ENCODE data around the gene APRT. TPM values are rescaled to one million over a fixed set of nuclear protein-coding genes. Genes with fewer than 3 reads are reported as not detected.
A peak's percentile ranks its signal among the peaks of the same experiment; 100 is the strongest.

The APRT gene
- total RNA-seq, 1 donor from 2014 or later = 54.4 TPM

DNA sequence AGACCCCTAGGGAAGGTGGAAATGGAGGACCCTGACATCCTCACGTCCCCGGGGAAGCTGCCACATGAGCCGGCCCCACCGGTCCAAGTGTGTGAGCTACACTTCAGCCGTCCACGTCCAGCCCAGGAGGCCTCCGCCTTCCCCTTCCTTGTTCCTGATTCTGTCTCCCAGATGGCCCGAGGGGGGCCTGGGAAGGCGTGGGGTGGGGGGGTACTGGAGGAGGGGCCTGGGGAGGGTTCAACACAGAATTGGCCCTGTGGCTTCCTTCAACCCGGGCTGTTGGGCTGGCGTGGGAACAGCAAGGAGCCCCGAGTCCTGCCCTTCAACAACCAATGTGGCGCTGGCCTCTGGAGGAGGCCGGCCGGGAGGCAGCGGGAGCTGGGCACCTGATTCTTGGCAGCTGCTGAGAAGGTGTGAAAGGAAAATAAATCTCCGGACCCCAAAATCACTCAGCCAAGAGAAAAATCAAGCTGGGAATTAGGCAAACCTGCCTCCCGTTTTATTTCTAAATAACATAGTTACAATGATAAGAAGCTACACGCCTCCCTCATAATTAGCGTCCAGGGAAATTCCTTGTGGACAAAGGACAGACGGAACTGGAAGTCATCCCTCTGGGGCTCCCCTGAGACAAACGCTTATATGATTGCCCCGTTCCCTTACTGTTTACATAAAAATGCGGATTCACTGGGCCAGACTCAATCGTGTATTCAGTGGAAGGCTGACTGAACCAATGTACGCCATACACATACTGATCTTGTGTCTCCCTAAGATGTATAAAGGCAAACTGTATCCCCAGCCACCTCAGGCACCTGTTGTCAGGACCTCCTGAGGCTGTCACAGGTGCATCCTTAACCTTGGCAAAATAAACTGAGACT is 1.8 kb upstream of the APRT start:
- Mint-ChIP-seq H3K4me1 (ENCODE audit: low read depth, unreplicated experiment) (peaks cover 4% of the 10 kb centered on the region), H3K4me3 (ENCODE audit: unreplicated experiment) (peak overlapping the region; percentile 1), H3K27ac (ENCODE audit: unreplicated experiment) (peak overlapping the region; percentile 15), H3K36me3 (ENCODE audit: unreplicated experiment) (no peaks in the 10 kb centered on the region), H3K9me3 (ENCODE audit: unreplicated experiment) (peaks cover 2% of the 10 kb centered on the region), H3K27me3 (ENCODE audit: unreplicated experiment) (peaks cover 1% of the 10 kb centered on the region)
- no peak for DNase-seq
- TF ChIP-seq, protein P1, sequence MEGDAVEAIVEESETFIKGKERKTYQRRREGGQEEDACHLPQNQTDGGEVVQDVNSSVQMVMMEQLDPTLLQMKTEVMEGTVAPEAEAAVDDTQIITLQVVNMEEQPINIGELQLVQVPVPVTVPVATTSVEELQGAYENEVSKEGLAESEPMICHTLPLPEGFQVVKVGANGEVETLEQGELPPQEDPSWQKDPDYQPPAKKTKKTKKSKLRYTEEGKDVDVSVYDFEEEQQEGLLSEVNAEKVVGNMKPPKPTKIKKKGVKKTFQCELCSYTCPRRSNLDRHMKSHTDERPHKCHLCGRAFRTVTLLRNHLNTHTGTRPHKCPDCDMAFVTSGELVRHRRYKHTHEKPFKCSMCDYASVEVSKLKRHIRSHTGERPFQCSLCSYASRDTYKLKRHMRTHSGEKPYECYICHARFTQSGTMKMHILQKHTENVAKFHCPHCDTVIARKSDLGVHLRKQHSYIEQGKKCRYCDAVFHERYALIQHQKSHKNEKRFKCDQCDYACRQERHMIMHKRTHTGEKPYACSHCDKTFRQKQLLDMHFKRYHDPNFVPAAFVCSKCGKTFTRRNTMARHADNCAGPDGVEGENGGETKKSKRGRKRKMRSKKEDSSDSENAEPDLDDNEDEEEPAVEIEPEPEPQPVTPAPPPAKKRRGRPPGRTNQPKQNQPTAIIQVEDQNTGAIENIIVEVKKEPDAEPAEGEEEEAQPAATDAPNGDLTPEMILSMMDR (IDR thresholded peaks at IDR 0.05; ENCODE audit: partially characterized antibody, unreplicated experiment) = no peak

DNA sequence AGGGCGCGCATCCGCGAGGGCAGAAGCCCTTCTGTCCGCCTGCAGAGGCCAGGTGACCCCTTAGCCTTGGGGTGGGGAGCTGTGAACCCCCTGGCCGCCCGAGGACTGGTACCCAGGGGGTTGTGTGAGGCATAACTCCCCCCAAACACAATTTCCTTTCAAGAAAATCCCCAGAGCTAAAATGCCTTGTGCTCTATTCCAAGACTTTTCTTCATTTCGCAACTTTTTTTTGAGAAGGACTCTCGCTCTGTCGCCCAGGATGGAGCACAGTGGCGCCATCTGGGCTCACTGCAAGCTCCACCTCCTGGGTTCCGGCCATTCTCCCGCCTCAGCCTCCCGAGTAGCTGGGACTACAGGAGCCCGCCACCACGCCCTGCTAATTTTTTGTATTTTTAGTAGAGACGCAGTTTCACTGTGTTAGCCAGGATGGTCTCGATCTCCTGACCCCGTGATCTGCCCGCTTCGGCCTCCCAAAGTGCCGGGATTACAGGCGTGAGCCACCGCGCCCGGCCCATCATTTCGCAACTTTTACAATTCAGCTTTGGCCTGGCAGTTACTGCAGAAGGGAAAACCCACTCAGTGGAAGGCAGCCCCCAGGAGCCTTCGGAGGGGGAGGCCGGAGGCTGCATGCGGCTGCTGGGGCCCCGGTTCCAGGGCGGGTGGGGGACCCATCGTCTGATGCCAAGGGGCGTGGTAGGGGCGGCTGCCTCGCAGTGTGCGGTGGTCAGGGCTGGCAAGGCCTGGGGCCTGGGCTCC is 963 bp upstream of the APRT start:
- Mint-ChIP-seq H3K4me3 (ENCODE audit: unreplicated experiment) (peak overlapping the region; percentile 82), H3K27ac (ENCODE audit: unreplicated experiment) (peak overlapping the region; percentile 76), H3K4me1 (ENCODE audit: low read depth, unreplicated experiment) (peaks cover 4% of the 10 kb centered on the region), H3K27me3 (ENCODE audit: unreplicated experiment) (peaks cover 1% of the 10 kb centered on the region), H3K36me3 (ENCODE audit: unreplicated experiment) (no peaks in the 10 kb centered on the region), H3K9me3 (ENCODE audit: unreplicated experiment) (peaks cover 2% of the 10 kb centered on the region)
- TF ChIP-seq, protein P1 (IDR thresholded peaks at IDR 0.05; ENCODE audit: partially characterized antibody, unreplicated experiment) = no peak
- DNase-seq = no peak

DNA sequence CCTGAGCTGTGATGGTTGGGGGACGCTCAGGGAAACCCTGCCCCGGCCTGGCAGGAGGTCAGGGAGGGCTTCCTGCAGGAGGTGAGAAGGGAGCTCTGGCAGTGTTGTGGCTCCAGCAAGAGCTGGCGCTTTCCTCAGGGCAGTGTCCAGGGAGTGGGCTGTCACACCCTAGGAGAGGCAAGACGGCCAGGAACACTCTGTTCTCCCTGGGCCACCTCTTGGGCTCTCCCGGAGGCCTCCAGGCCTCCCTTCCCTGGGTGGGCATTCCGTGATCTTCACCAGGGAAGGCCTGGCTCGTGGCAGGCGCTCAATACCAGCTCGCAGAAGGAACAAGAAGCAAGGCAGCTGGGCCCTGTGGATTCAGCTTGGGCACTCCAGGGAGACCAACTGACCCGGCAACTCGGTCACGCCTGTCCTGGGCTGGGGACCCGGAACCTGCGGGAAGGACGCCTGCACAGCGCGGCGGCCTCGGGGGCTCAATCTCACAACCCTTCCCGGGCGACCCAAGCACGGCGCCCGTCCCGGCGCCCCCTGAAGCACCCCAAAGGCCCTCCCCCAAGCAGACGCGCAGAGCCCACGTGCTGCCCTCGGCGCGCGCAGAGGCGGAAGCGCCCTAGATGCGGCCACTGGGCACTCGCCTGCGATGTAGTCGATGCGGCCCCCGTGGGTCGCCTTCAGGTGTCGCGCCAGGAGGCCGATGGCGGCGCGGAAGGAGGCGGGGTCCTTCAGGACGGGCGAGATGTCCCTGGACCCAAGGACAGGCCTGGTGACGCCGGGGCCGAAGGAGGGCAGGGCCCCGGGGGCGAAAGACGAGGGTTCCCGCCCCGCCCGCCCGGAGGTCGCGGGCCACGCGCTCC is 588 bp downstream of the APRT start:
- Mint-ChIP-seq H3K9me3 (ENCODE audit: unreplicated experiment) (no peaks in the 10 kb centered on the region), H3K27ac (ENCODE audit: unreplicated experiment) (no peak overlapping the region), H3K27me3 (ENCODE audit: unreplicated experiment) (peaks cover 1% of the 10 kb centered on the region), H3K36me3 (ENCODE audit: unreplicated experiment) (no peaks in the 10 kb centered on the region), H3K4me3 (ENCODE audit: unreplicated experiment) (peak overlapping the region; percentile 81), H3K4me1 (ENCODE audit: low read depth, unreplicated experiment) (peaks cover 4% of the 10 kb centered on the region)
- TF ChIP-seq, protein P1 (IDR thresholded peaks at IDR 0.05; ENCODE audit: partially characterized antibody, unreplicated experiment) = no peak
- no peak for DNase-seq

DNA sequence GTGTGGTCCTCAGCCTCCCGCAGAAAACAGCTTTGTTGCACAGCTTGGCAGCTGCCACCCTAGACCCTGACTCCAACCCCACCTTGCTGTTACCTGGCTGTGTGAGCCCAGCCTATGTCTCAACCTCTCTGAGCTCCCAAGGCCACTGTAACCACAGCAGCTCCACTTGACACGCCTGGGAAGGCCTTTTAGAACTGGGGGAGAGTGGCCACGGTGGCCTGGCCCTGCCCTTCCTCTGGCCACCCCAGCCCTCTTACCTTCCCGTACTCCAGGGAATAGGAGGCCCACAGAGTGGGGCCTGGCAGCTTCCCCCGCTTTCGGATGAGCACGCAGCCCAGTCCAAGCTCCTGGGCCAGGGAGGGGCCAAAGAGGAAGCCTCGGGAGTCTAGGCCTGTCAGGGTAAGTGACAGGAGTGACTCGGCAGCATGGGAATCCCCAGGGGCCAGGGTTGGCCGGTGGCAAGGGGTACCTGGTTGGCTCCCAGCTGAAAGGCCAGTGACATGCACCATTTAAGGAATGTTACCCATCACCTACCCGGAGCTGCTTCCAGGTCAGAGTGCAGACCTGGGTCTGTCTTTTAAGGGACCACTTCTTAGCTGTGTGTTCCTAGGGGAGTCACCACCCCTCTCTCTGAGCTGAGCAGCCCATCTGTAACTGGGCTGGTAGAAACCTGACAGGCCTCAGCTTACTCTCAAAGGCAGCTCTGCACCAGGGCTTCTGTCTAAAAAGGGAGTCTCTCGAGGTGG is 1.4 kb downstream of the APRT start:
- Mint-ChIP-seq H3K4me3 (ENCODE audit: unreplicated experiment) (peak overlapping the region; percentile 81), H3K9me3 (ENCODE audit: unreplicated experiment) (no peaks in the 10 kb centered on the region), H3K4me1 (ENCODE audit: low read depth, unreplicated experiment) (peaks cover 4% of the 10 kb centered on the region), H3K36me3 (ENCODE audit: unreplicated experiment) (no peaks in the 10 kb centered on the region), H3K27me3 (ENCODE audit: unreplicated experiment) (peaks cover 1% of the 10 kb centered on the region), H3K27ac (ENCODE audit: unreplicated experiment) (no peak overlapping the region)
- no peak for DNase-seq
- TF ChIP-seq, protein P1 (IDR thresholded peaks at IDR 0.05; ENCODE audit: partially characterized antibody, unreplicated experiment) = no peak

Data from glutamatergic neuron (in vitro differentiated cells).